ENCODE measurements around the gene PNRC1. TPM values are rescaled to one million over a fixed set of nuclear protein-coding genes. Genes with fewer than 3 reads are reported as not detected.
"Not testable (repeated sequence)": the region's sequence is repeated elsewhere in the genome, so short reads cannot be mapped to it uniquely, and the experiment has no call there.

PNRC1 gene
- total RNA-seq, 2 experiments from 2014 or later = 130 to 131 TPM

DNA sequence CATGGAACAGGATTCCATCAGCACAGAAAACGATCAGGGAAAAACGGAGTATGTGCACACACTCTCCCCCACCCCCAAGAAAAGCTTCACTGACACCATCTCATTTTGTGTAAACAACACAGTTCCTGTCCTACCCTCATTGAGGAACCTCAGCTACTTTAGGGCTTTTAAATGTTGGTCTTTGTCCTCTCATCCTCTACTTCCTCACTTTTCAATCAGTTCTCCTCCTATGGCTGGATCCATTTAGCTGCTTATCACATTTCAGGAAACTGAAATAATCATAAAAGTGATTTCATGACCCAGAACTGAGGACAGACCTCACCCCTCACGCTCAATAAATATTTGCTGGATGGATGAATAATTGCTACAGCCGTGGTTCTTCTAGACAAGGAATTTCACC is 33.1 kb upstream of the PNRC1 start:
- CTCF ChIA-PET = no interaction called here
- Mint-ChIP-seq H3K4me1 (peaks cover 24% of the 10 kb centered on the region), H3K9me3 (no peaks in the 10 kb centered on the region), H3K27me3 (no peaks in the 10 kb centered on the region), H3K4me3 (no peak overlapping the region), H3K36me3 (ENCODE audit: low read depth) (no peaks in the 10 kb centered on the region), H3K27ac (no peak overlapping the region)
- no peak for DNase-seq
- POLR2A ChIA-PET = interaction anchor here (1.1 kb wide), 1 partner anchor 33 kb away, joined by 4 read pairs; the partner anchor contains the start of gene PNRC1

DNA sequence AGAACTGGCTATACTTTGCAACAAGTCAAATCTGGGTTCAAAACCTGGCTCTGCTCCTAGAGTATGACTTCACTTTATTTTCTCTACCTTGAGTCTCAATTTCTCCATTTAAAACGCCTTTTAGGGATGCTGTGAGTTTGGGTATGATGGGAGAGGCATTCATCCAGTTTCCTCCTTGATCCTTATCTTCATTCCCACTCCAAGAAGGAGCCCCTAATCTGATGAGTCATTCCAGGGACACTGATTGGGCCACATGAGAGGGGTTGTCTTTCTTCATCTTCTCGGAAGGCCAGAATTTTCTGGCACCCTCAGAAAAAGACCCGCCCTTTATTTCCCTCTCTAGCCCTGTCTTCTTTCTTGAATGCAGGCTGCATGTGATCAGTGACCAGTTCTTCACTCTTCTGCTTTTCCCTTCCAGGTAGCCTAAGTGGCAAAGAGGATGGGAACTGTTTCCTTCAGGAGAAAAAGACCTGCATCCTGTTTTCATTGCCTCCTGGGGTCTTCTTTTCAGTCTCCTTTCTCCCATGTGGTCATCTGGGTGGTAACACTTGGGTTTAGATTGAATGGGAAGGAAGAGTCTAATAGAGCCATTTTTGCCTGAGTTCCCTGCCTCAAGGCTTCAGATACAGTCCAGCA is 32.1 kb upstream of the PNRC1 start:
- H3K36me3 Mint-ChIP-seq (ENCODE audit: low read depth) = no peaks in the 10 kb centered on the region

DNA sequence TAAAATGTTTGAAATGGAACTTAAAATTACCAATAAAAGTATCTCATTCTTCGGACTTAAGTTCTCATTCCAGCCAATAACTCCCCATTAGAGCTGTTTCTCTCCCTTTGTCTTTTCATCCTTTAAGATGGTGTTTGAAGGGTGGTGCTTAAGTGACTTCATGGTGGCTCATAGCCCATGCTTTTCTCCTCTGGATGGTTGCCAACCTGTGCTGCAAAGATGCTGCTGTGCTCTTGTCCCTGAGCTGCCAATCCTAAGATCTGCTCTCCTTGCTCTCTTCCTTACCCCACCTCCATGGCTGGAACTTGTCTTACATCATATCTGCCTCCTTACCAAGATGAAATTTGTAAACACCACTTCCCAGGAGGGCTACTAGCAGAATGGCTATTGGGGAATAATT is 31.6 kb upstream of the PNRC1 start:
- POLR2A ChIA-PET = no interaction called here
- Mint-ChIP-seq H3K9me3 (no peaks in the 10 kb centered on the region), H3K27me3 (no peaks in the 10 kb centered on the region), H3K4me3 (no peak overlapping the region), H3K36me3 (ENCODE audit: low read depth) (no peaks in the 10 kb centered on the region), H3K4me1 (peaks cover 20% of the 10 kb centered on the region), H3K27ac (no peak overlapping the region)
- CTCF ChIA-PET = no interaction called here
- no peak for DNase-seq

More for the DNA sequence above, 32.1 kb upstream of the PNRC1 start:
- CTCF ChIA-PET = no interaction called here
- Mint-ChIP-seq H3K27me3 (no peaks in the 10 kb centered on the region), H3K27ac (no peak overlapping the region), H3K4me1 (peaks cover 20% of the 10 kb centered on the region), H3K4me3 (no peak overlapping the region), H3K9me3 (no peaks in the 10 kb centered on the region)
- DNase-seq = no peak
- POLR2A ChIA-PET = no interaction called here

DNA sequence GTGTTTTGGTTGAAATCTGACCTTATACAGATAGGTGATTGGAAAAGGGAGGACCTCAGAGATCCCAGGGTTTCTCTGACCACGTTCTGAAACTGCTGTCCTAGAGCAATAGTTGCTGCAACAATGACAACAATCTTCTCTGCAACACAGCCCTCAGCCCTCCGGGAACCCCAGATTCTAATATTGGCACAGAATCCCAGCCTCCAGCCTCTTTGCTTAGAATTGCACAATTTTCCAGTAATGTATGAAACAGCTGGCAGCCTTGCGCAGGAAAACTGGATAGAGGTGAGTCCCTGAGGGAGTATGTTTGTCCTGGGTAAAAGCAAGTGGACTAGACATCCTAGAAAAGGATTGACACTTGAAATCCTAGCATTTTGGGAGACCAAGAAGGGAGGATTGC is 30.4 kb upstream of the PNRC1 start:
- Mint-ChIP-seq H3K36me3 (ENCODE audit: low read depth) (no peaks in the 10 kb centered on the region), H3K4me1 (peaks cover 20% of the 10 kb centered on the region), H3K4me3 (no peak overlapping the region), H3K27ac (no peak overlapping the region), H3K9me3 (no peaks in the 10 kb centered on the region), H3K27me3 (no peaks in the 10 kb centered on the region)
- ChIA-PET POLR2A (interaction anchor here (0.9 to 5.5 kb wide), 2 partner anchors 30 to 35 kb away, joined by 4 to 71 read pairs; partner anchors contain the start of gene PNRC1), CTCF (interaction anchor here (1.2 kb wide), 2 partner anchors 66 to 322 kb away, joined by 3 read pairs; no protein-coding TSS in a partner anchor)
- no peak for DNase-seq

DNA sequence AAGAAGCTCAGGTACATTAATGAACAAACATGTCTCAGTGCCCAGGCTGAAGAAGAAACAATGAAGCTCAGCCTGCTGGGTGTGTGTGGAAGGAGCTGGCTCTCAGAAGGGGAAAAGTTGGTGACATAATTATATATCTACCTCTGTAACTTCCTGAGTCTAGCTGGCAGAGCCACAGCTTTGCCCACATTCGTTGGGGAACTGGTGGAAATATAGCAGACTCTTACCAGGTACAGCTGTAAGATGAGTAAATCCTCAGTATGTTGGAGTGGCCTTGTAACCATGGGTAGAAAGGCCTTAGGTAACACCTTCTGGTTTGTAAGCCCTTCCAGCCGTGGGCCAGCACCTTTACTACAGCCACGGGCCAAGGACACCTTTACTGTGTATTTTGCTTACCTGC is 29.9 kb upstream of the PNRC1 start:
- ChIA-PET CTCF (interaction anchor here (1.2 kb wide), 2 partner anchors 67 to 322 kb away, joined by 3 read pairs; no protein-coding TSS in a partner anchor), POLR2A (interaction anchor here (0.9 to 5.5 kb wide), 2 partner anchors 30 to 35 kb away, joined by 4 to 71 read pairs; partner anchors contain the start of gene PNRC1)
- no peaks in the 10 kb centered on the region for H3K27me3 Mint-ChIP-seq
- H3K4me3 Mint-ChIP-seq = no peak overlapping the region
- H3K27ac Mint-ChIP-seq = no peak overlapping the region
- no peaks in the 10 kb centered on the region for H3K9me3 Mint-ChIP-seq
- peaks cover 20% of the 10 kb centered on the region for H3K4me1 Mint-ChIP-seq
- DNase-seq = no peak
- no peaks in the 10 kb centered on the region for H3K36me3 Mint-ChIP-seq (ENCODE audit: low read depth)

DNA sequence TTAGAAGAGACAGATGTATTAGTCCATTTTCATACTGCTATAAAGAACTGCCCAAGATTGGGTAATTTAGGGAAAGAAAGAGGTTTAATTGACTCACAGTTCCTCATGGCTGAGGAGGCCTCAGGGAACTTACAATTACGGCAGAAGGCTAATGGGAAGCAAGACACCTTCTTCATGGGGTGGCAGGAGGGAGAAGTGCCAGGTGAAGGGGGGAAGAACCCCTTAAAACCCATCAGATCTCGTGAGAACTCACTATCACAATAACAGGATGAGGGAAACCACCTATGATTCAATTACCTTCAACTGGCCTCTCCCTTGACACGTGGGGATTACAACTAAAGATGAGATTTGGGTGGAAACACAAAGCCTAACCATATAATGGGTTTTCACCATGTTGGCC is 28.9 kb upstream of the PNRC1 start:
- CTCF ChIA-PET = no interaction called here

DNA sequence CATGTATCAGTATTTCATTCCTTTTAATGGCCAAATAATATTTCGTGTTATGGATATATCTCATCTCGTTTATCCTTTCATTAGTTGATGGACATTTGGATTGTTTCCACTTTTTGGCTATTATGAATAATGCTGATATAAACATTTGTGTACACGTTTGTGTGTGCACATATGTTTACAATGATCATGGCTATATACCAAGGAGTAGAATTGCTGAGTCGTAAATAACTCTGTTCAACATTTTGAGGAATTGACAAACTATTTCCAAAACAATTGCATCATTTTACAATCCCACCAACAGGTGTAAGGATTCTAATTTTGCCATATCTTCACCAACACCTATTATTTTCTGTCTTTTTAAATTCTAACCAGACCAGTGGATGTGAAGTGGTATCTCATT is 26.3 kb upstream of the PNRC1 start:
- no peaks in the 10 kb centered on the region for H3K36me3 Mint-ChIP-seq (ENCODE audit: low read depth)
- H3K4me1 Mint-ChIP-seq = peaks cover 20% of the 10 kb centered on the region
- H3K9me3 Mint-ChIP-seq = no peaks in the 10 kb centered on the region
- no peak overlapping the region for H3K27ac Mint-ChIP-seq
- ChIA-PET CTCF (no interaction called here), POLR2A (interaction anchor here (5.5 kb wide), 1 partner anchor 26 kb away, joined by 71 read pairs; the partner anchor contains the start of gene PNRC1)
- no peaks in the 10 kb centered on the region for H3K27me3 Mint-ChIP-seq
- no peak for DNase-seq
- H3K4me3 Mint-ChIP-seq = no peak overlapping the region

More for the DNA sequence above, 28.9 kb upstream of the PNRC1 start:
- Mint-ChIP-seq H3K36me3 (ENCODE audit: low read depth) (no peaks in the 10 kb centered on the region), H3K4me1 (peaks cover 20% of the 10 kb centered on the region), H3K27ac (no peak overlapping the region), H3K4me3 (no peak overlapping the region), H3K27me3 (no peaks in the 10 kb centered on the region), H3K9me3 (no peaks in the 10 kb centered on the region)
- POLR2A ChIA-PET = interaction anchor here (5.5 kb wide), 1 partner anchor 29 kb away, joined by 71 read pairs; the partner anchor contains the start of gene PNRC1
- DNase-seq = no peak

DNA sequence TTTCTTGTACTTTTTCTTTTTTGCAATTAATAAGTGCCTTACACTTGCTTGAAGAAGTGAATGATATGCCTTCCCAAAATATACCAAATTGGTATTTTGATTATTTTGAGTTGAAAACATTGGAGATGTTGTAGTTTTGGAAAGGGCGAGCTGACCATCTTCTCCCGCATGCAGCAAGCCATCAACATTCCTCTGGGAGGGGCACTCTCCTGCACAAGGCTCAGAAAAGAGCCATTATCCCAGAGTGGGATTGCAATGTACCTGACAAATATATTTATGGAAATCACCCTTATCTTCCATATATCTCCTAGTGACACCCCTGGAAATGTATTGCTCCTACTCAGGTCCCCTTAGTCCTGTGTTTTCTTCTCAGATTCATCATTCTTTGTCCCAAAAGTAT is 22.8 kb upstream of the PNRC1 start:
- H3K4me3 Mint-ChIP-seq = no peak overlapping the region
- CTCF ChIA-PET = interaction anchor here (1.4 kb wide), 1 partner anchor 75 kb away, joined by 3 read pairs; no protein-coding TSS in a partner anchor
- H3K27me3 Mint-ChIP-seq = no peaks in the 10 kb centered on the region
- POLR2A ChIA-PET = interaction anchor here (1.1 kb wide), 1 partner anchor 23 kb away, joined by 4 read pairs; the partner anchor contains the start of gene PNRC1
- H3K9me3 Mint-ChIP-seq = no peaks in the 10 kb centered on the region
- no peaks in the 10 kb centered on the region for H3K4me1 Mint-ChIP-seq
- no peak overlapping the region for H3K27ac Mint-ChIP-seq
- DNase-seq = no peak
- H3K36me3 Mint-ChIP-seq (ENCODE audit: low read depth) = no peaks in the 10 kb centered on the region

DNA sequence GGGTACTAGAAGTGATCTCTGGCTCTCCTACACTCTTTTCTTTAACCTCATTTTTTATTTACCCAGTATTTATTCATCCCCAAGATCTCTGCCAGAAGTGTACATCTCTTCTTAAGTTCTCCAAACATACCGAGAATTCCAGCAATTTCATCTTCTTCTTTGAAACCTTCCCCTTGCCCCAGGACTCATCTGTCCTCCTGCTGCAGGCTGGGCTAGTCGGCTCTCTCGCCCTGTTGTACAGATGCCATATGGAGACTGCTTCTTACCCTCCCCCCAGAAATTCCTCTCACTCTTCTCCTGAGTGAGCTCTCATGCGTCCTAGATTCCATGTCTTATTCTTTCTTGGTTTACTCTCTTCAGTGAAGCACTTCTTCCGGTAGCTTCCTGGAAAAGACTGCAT is 21.9 kb upstream of the PNRC1 start:
- POLR2A ChIA-PET = interaction anchor here (0.7 to 1.1 kb wide), 2 partner anchors 22 to 54 kb away, joined by 3 to 4 read pairs; partner anchors contain the start of gene PNRC1

DNA sequence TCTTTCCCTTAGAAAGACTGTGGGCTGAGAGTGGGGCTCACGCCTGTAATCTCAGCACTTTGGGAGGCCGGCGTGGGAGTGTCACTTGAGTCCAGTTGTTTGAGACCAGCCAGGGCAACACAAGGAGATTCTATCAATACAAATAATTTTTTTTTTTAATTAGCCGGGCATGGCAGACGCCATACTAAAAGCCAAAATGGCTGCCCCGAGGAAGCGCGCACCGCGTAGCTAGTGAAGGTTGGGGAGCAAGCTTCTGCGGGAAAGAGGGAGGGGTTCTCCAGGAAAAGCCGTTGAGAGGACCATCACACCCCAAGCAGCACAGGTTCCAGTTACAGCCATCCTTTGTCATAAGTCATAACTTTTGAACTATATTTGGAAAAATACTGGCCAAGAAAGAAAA is 21.3 kb upstream of the PNRC1 start:
- no peaks in the 10 kb centered on the region for H3K27me3 Mint-ChIP-seq
- no peak for DNase-seq
- POLR2A ChIA-PET = interaction anchor here (1.1 kb wide), 1 partner anchor 21 kb away, joined by 4 read pairs; the partner anchor contains the start of gene PNRC1
- CTCF ChIA-PET = interaction anchor here (0.9 to 1.4 kb wide), 2 partner anchors 21 to 77 kb away, joined by 3 read pairs; partner anchors contain the start of gene PNRC1
- no peaks in the 10 kb centered on the region for H3K9me3 Mint-ChIP-seq
- no peak overlapping the region for H3K27ac Mint-ChIP-seq
- no peaks in the 10 kb centered on the region for H3K4me1 Mint-ChIP-seq
- H3K4me3 Mint-ChIP-seq = no peak overlapping the region
- H3K36me3 Mint-ChIP-seq (ENCODE audit: low read depth) = no peaks in the 10 kb centered on the region

More for the DNA sequence above, 21.9 kb upstream of the PNRC1 start:
- Mint-ChIP-seq H3K4me3 (no peak overlapping the region), H3K9me3 (no peaks in the 10 kb centered on the region), H3K27ac (no peak overlapping the region), H3K4me1 (no peaks in the 10 kb centered on the region), H3K27me3 (no peaks in the 10 kb centered on the region), H3K36me3 (ENCODE audit: low read depth) (no peaks in the 10 kb centered on the region)
- CTCF ChIA-PET = interaction anchor here (0.9 to 1.4 kb wide), 2 partner anchors 22 to 76 kb away, joined by 3 read pairs; partner anchors contain the start of gene PNRC1
- DNase-seq = no peak

DNA sequence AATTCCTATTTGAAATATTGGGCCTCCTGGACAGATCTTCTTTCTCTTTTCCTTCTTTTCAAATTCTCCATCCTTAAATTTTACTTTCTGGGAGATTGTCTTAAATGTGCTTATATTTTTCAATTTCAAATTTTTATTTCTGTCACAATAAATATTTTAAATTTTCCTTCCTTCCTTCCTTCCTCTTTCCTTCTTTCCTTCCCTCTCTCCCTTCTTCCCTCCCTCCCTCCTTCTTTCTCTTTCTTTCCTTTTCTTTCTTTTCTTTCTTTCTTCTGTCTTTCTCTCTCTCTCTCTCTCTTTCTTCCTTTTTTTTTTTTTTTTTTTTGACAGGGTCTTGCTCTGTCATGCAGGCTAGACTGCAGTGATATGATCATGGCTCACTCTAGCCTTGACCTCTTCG is 16.7 kb upstream of the PNRC1 start:
- no peak overlapping the region for H3K4me3 Mint-ChIP-seq
- H3K9me3 Mint-ChIP-seq = no peaks in the 10 kb centered on the region
- POLR2A ChIA-PET = interaction anchor here (2.6 kb wide), 1 partner anchor 17 kb away, joined by 7 read pairs; the partner anchor contains the start of gene PNRC1
- H3K4me1 Mint-ChIP-seq = no peaks in the 10 kb centered on the region
- H3K36me3 Mint-ChIP-seq (ENCODE audit: low read depth) = no peaks in the 10 kb centered on the region
- no peak overlapping the region for H3K27ac Mint-ChIP-seq
- CTCF ChIA-PET = no interaction called here
- DNase-seq = no peak
- H3K27me3 Mint-ChIP-seq = peaks cover 8% of the 10 kb centered on the region

DNA sequence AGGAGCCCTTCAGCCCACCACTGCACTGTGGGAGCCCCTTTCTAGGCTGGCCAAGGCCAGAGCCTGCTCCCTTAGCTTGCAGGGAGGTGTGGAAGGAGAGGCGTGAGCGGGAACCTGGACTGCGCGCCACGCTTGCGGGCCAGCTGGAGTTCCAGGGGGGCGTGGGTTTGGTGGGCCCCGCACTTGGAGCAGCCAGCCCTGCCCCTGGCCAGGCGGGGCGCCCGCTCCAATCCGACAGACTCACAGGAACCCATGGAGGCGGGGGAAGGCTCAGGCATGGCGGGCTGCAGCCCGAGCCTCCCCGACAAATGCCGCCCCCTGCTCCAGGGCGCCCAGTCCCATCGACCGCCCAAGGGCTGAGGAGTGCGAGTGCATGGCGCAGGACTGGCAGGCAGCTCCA is 15.6 kb upstream of the PNRC1 start:
- DNase-seq; H3K4me3 Mint-ChIP-seq; H3K27me3 Mint-ChIP-seq; H3K36me3 Mint-ChIP-seq (ENCODE audit: low read depth); H3K27ac Mint-ChIP-seq; H3K4me1 Mint-ChIP-seq; H3K9me3 Mint-ChIP-seq: not testable (repeated sequence)
- ChIA-PET CTCF (interaction anchor here (1.3 kb wide), 1 partner anchor 12 kb away, joined by 4 read pairs; no protein-coding TSS in a partner anchor), POLR2A (interaction anchor here (1.1 kb wide), 1 partner anchor 15 kb away, joined by 4 read pairs; the partner anchor contains the start of gene PNRC1)

DNA sequence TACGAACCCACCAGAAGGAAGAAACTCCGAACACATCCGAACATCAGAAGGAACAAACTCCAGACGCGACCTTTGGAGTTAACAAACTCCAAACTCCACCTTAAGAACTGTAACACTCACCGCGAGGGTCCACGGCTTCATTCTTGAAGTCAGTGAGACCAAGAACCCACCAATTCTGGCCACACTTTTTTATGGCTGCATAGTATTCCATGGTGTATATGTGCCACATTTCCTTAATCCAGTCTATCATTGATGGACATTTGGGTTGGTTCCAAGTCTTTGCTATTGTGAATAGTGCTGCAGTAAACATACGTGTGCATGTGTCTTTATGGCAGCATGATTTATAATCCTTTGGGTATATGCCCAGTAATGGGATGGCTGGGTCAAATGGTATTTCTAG is 14.4 kb upstream of the PNRC1 start:
- H3K36me3 Mint-ChIP-seq (ENCODE audit: low read depth); DNase-seq; H3K4me1 Mint-ChIP-seq; H3K27ac Mint-ChIP-seq; H3K4me3 Mint-ChIP-seq; H3K9me3 Mint-ChIP-seq: not testable (repeated sequence)
- peaks cover 11% of the 10 kb centered on the region for H3K27me3 Mint-ChIP-seq
- ChIA-PET POLR2A (interaction anchor here (0.8 to 1.1 kb wide), 2 partner anchors 14 to 286 kb away, joined by 3 to 4 read pairs; partner anchors contain the start of gene PNRC1), CTCF (interaction anchor here (1.3 kb wide), 1 partner anchor 13 kb away, joined by 4 read pairs; no protein-coding TSS in a partner anchor)

Data from activated CD4-positive, alpha-beta memory T cell treated with anti-CD3 and anti-CD28 coated beads, Interleukin-2, amount 10 ng/mL, durations not matched to agents 7 days and 5 days (primary cell).